ENCODE measurements around the gene IGF2BP2. TPM values are rescaled to one million over a fixed set of nuclear protein-coding genes. Genes with fewer than 3 reads are reported as not detected.

IGF2BP2 gene
- total RNA-seq, 1 donor from 2014 or later, result 57.6 TPM

- no peak for DNase-seq (ENCODE audit: low read depth)
- no peak overlapping the region for H3K4me3 ChIP-seq (ENCODE audit: low read depth, low read length)
- no peak for TF ChIP-seq CTCF (conservative IDR thresholded peaks at IDR 0.05; ENCODE audit: low read depth, low read length)
These were observed 109.8 kb downstream of the IGF2BP2 start for GRCh38 chr3:185715091-185715490.

- no peak for TF ChIP-seq CTCF (conservative IDR thresholded peaks at IDR 0.05; ENCODE audit: low read depth, low read length)
- DNase-seq (ENCODE audit: low read depth), result no peak
- H3K4me3 ChIP-seq (ENCODE audit: low read depth, low read length), result no peak overlapping the region
These were observed 110.8 kb downstream of the IGF2BP2 start for GRCh38 chr3:185714085-185714484.

GRCh38 chr3:185713015-185713414 is 111.8 kb downstream of the IGF2BP2 start:
- H3K4me3 ChIP-seq (ENCODE audit: low read depth, low read length), result no peak overlapping the region
- TF ChIP-seq CTCF (conservative IDR thresholded peaks at IDR 0.05; ENCODE audit: low read depth, low read length), result no peak
- no peak for DNase-seq (ENCODE audit: low read depth)

GRCh38 chr3:185712337-185712736 is 112.5 kb downstream of the IGF2BP2 start:
- no peak overlapping the region for H3K4me3 ChIP-seq (ENCODE audit: low read depth, low read length)
- no peak for TF ChIP-seq CTCF (conservative IDR thresholded peaks at IDR 0.05; ENCODE audit: low read depth, low read length)
- no peak for DNase-seq (ENCODE audit: low read depth)

GRCh38 chr3:185711255-185711870 is 113.5 kb downstream of the IGF2BP2 start:
- DNase-seq (ENCODE audit: low read depth), result no peak
- no peak for TF ChIP-seq CTCF (conservative IDR thresholded peaks at IDR 0.05; ENCODE audit: low read depth, low read length)
- no peak overlapping the region for H3K4me3 ChIP-seq (ENCODE audit: low read depth, low read length)

GRCh38 chr3:185709251-185709955 is 115.4 kb downstream of the IGF2BP2 start:
- H3K4me3 ChIP-seq (ENCODE audit: low read depth, low read length), result no peak overlapping the region
- DNase-seq (ENCODE audit: low read depth), result no peak
- no peak for TF ChIP-seq CTCF (conservative IDR thresholded peaks at IDR 0.05; ENCODE audit: low read depth, low read length)

- no peak for TF ChIP-seq CTCF (conservative IDR thresholded peaks at IDR 0.05; ENCODE audit: low read depth, low read length)
- H3K4me3 ChIP-seq (ENCODE audit: low read depth, low read length), result no peak overlapping the region
- DNase-seq (ENCODE audit: low read depth), result no peak
These were observed 116.5 kb downstream of the IGF2BP2 start for GRCh38 chr3:185708392-185708791.
